CD4-positive, alpha-beta T cell (primary cell): Measurements from ENCODE around the gene METTL4. TPM values are rescaled to one million over a fixed set of nuclear protein-coding genes. Genes with fewer than 3 reads are reported as not detected.

ENCODE experiments used
- ATAC-seq: fragments of 200-7000 bp; cut with Tn5 transposase; one replicate; pipeline ENCODE4 v1.10.0; 2022; ENCODE audit warnings: mild to moderate bottlenecking; ENCODE audit not compliant: poor library complexity
- CTCF ChIA-PET: fragments of 350-600 bp; sonication (Branson Sonifier 250); formaldehyde crosslinking; loops from one replicate; lab custom pipeline; 2021; ENCODE audit warnings: antibody characterized with exemption, inconsistent platforms; lab: Charles Lee
- POLR2A ChIA-PET: fragments of 350-600 bp; sonication (Branson Sonifier 250); formaldehyde crosslinking; loops from one replicate; lab custom pipeline; 2021; ENCODE audit warnings: antibody characterized with exemption, inconsistent platforms; lab: Charles Lee
- DNase-seq, 14 experiments: peaks; one replicate each; pipeline ENCODE4 v3.0.0-alpha.2; 2013 to 2020; ENCODE audit warnings: mixed read lengths in 2 of 14
- H3K27ac ChIP-seq, 2 donors: one replicate each; pipeline versions ENCODE4 v1.5.1 to v1.7.0; 2013; ENCODE audit warnings: low read length in 2 of 2, low read depth in 1 of 2, mild to moderate bottlenecking in 1 of 2
- H3K27me3 ChIP-seq, 2 experiments: 1 replicate in 1 of 2; 2 replicates in 1 of 2; pipeline versions ENCODE4 v1.6.1 to v1.7.0; 2013; ENCODE audit warnings: low read length in 2 of 2, control low read depth in 1 of 2, mild to moderate bottlenecking in 1 of 2, moderate library complexity in 1 of 2; ENCODE audit not compliant: insufficient read depth in 2 of 2, control insufficient read depth in 1 of 2
- H3K36me3 ChIP-seq: one replicate; pipeline ENCODE4 v1.6.1; 2013; ENCODE audit warnings: low read length, control low read depth; ENCODE audit not compliant: insufficient read depth
- H3K4me1 ChIP-seq: one replicate; pipeline ENCODE4 v1.6.1; 2013; ENCODE audit warnings: low read length, control low read depth; ENCODE audit not compliant: insufficient read depth
- H3K4me3 ChIP-seq: one replicate; pipeline ENCODE4 v1.5.1; 2013; ENCODE audit warnings: mild to moderate bottlenecking, low read length, moderate library complexity
- H3K9me3 ChIP-seq, 2 experiments: 1 replicate in 1 of 2; 2 replicates in 1 of 2; pipeline versions ENCODE4 v1.6.1 to v1.7.0; 2013; ENCODE audit warnings: low read length in 2 of 2, mild to moderate bottlenecking in 2 of 2, control low read depth in 1 of 2, moderate library complexity in 1 of 2; ENCODE audit not compliant: control insufficient read depth in 1 of 2, insufficient read depth in 1 of 2
- H3K27ac Mint-ChIP-seq: one replicate; pipeline ENCODE4 v1.8.0; 2020; ENCODE audit warnings: mixed read lengths
- H3K27me3 Mint-ChIP-seq: one replicate; pipeline ENCODE4 v1.8.0; 2021; ENCODE audit warnings: mixed read lengths
- H3K36me3 Mint-ChIP-seq: one replicate; pipeline ENCODE4 v1.8.0; 2021; ENCODE audit warnings: low read depth, mixed read lengths
- H3K4me1 Mint-ChIP-seq: one replicate; pipeline ENCODE4 v1.8.0; 2021; ENCODE audit warnings: low read depth, mixed read lengths
- H3K4me3 Mint-ChIP-seq: one replicate; pipeline ENCODE4 v1.8.0; 2020; ENCODE audit warnings: mild to moderate bottlenecking, mixed read lengths
- H3K9me3 Mint-ChIP-seq: one replicate; pipeline ENCODE4 v1.8.0; 2020; ENCODE audit warnings: mixed read lengths
- intact Hi-C, 2 experiments: fragments of 100-400 bp; cut with DNase I in 1 of 2; cut with micrococcal nuclease in 1 of 2; formaldehyde crosslinking; loops; one replicate each; pipeline versions ENCODE4 v1.15.1 to v1.9.0; 2023 to 2025; cut with DNase I, micrococcal nuclease
- total RNA-seq, 174 experiments: library from RNA in 2 of 174; stranded (reverse) in 2 of 174; gene quantifications; one replicate each; pipeline ENCODE4 v1.2.3 and lab custom pipeline; 2021 to 2026
- TF ChIP-seq, protein P1 (sequence below): fragments of 200-600 bp; IDR thresholded peaks from one replicate; pipeline ENCODE4 v1.8.0; 2022; ENCODE audit warnings: antibody characterized with exemption, mild to moderate bottlenecking

Gene METTL4
- total RNA-seq, 2 experiments from 2014 or later = 6.5 to 10.4 TPM

DNA sequence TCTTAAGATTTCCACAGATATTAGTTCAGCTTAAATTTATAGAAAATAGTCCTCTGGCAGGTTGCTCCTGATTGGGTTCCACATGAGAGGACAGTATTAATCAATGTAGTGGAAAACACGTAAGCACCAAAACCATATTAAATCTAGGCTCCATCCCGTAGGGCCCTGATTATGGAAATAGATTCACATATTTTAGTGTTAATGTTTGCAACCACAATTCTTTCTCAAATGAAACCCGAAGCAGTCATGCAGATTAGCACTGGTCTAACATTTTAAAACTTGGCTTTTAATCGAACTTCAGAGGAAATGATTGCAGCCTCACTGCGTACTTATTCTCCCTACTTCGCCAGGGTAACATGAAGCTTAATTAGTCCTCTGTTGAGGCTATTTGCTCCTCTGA, 60.9 kb downstream of the METTL4 start:
- POLR2A ChIA-PET = no interaction called here
- no peaks in the 10 kb centered on the region for H3K27me3 ChIP-seq
- intact Hi-C loops = no loop called here
- CTCF ChIA-PET = no interaction called here
- ATAC-seq (no peak), DNase-seq (no peak)
- no peaks in the 10 kb centered on the region for H3K36me3 Mint-ChIP-seq
- H3K27ac Mint-ChIP-seq = no peak overlapping the region
- no peaks in the 10 kb centered on the region for H3K4me1 ChIP-seq
- no peak overlapping the region for H3K27ac ChIP-seq
- TF ChIP-seq, protein P1, sequence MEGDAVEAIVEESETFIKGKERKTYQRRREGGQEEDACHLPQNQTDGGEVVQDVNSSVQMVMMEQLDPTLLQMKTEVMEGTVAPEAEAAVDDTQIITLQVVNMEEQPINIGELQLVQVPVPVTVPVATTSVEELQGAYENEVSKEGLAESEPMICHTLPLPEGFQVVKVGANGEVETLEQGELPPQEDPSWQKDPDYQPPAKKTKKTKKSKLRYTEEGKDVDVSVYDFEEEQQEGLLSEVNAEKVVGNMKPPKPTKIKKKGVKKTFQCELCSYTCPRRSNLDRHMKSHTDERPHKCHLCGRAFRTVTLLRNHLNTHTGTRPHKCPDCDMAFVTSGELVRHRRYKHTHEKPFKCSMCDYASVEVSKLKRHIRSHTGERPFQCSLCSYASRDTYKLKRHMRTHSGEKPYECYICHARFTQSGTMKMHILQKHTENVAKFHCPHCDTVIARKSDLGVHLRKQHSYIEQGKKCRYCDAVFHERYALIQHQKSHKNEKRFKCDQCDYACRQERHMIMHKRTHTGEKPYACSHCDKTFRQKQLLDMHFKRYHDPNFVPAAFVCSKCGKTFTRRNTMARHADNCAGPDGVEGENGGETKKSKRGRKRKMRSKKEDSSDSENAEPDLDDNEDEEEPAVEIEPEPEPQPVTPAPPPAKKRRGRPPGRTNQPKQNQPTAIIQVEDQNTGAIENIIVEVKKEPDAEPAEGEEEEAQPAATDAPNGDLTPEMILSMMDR = no peak
- H3K36me3 ChIP-seq = no peaks in the 10 kb centered on the region
- H3K4me1 Mint-ChIP-seq = peaks cover 5% of the 10 kb centered on the region
- peaks cover under 1% of the 10 kb centered on the region for H3K9me3 Mint-ChIP-seq
- no peaks in the 10 kb centered on the region for H3K9me3 ChIP-seq
- no peak overlapping the region for H3K4me3 Mint-ChIP-seq
- H3K4me3 ChIP-seq = no peak overlapping the region
- H3K27me3 Mint-ChIP-seq = no peaks in the 10 kb centered on the region

DNA sequence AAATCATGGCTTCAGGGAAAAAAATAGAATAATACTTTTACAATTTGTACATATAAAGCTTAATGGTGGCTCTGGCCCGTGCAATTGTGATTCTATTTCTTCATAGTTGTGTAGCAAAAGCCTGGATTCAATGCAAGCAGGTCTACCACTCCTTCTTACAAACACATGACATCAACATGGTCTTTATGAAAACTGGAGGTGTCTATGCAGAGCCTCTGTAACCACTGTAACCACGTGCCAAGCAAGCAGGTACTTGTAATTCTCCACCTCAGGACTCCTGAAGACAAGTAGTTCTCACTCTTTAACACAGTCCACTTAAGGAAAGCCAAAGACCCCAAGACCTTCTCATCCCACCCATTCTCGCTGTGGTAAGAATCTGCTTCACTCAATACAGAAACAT, 62.6 kb downstream of the METTL4 start:
- Mint-ChIP-seq H3K36me3 (no peaks in the 10 kb centered on the region), H3K4me1 (no peaks in the 10 kb centered on the region), H3K9me3 (no peaks in the 10 kb centered on the region), H3K27me3 (no peaks in the 10 kb centered on the region), H3K27ac (no peak overlapping the region), H3K4me3 (no peak overlapping the region)
- Histone ChIP-seq H3K4me1 (no peaks in the 10 kb centered on the region), H3K36me3 (no peaks in the 10 kb centered on the region), H3K9me3 (no peaks in the 10 kb centered on the region), H3K27me3 (no peaks in the 10 kb centered on the region), H3K4me3 (no peak overlapping the region), H3K27ac (no peak overlapping the region)
- DNase-seq (no peak), ATAC-seq (no peak)
- intact Hi-C loops = no loop called here
- CTCF ChIA-PET = no interaction called here
- POLR2A ChIA-PET = no interaction called here
- TF ChIP-seq, protein P1 = no peak

DNA sequence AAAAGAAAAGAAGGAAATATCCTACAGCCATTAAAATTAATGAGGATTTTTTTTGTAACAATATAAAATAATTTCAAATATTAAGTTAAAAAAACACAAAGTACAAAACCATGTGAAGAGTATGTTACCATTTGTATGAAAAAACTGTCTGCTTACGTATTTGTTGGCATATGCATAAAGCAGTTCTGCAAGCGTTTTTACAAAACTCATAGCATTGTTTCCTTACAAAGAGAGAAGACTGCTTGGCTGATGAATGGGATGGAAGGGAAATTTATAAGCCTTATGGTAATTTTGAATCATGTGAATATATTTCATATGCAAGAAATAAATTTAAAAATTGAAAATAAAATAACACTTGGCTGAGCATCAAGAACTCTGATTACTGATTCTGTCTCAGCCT, 63.1 kb downstream of the METTL4 start:
- no peaks in the 10 kb centered on the region for H3K9me3 Mint-ChIP-seq
- no peaks in the 10 kb centered on the region for H3K9me3 ChIP-seq
- intact Hi-C loops = no loop called here

More for the DNA sequence above, 63.1 kb downstream of the METTL4 start:
- no peaks in the 10 kb centered on the region for H3K36me3 ChIP-seq
- no peak overlapping the region for H3K4me3 ChIP-seq
- TF ChIP-seq, protein P1 = no peak
- H3K4me1 ChIP-seq = no peaks in the 10 kb centered on the region
- POLR2A ChIA-PET = no interaction called here
- ATAC-seq = no peak
- no peak for DNase-seq
- CTCF ChIA-PET = no interaction called here
- Mint-ChIP-seq H3K4me3 (no peak overlapping the region), H3K27ac (no peak overlapping the region), H3K4me1 (no peaks in the 10 kb centered on the region), H3K36me3 (no peaks in the 10 kb centered on the region), H3K27me3 (no peaks in the 10 kb centered on the region)
- H3K27me3 ChIP-seq = no peaks in the 10 kb centered on the region
- H3K27ac ChIP-seq = no peak overlapping the region
